Measurements from ENCODE around the gene HECW1.

DNA sequence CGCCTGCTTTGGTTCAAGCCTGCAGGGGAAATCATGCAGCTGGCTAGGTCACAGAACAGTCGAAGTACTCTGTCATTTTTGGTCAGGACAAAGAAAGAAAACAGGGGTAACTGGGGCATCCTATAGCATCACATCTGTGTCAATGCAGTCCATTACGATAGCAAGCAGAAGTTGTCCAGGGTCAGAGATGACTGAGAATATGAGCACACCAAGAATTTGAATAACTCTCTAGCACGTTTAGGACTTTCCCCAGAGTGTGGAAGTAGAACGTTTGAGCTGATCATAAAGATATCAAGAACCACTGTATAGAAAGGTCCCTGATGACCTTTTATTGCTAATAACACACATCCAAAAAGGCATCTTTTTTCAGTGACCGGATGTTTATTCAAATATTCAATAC lies 12.7 kb upstream of the HECW1 start:
- TF ChIP-seq, protein P1, sequence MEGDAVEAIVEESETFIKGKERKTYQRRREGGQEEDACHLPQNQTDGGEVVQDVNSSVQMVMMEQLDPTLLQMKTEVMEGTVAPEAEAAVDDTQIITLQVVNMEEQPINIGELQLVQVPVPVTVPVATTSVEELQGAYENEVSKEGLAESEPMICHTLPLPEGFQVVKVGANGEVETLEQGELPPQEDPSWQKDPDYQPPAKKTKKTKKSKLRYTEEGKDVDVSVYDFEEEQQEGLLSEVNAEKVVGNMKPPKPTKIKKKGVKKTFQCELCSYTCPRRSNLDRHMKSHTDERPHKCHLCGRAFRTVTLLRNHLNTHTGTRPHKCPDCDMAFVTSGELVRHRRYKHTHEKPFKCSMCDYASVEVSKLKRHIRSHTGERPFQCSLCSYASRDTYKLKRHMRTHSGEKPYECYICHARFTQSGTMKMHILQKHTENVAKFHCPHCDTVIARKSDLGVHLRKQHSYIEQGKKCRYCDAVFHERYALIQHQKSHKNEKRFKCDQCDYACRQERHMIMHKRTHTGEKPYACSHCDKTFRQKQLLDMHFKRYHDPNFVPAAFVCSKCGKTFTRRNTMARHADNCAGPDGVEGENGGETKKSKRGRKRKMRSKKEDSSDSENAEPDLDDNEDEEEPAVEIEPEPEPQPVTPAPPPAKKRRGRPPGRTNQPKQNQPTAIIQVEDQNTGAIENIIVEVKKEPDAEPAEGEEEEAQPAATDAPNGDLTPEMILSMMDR (conservative IDR thresholded peaks at IDR 0.05) = no peak
- TF ChIP-seq EZH2 (IDR thresholded peaks at IDR 0.05; ENCODE audit: low read depth) = no peak

Data from PC-9 (cell line).